Right lobe of liver (tissue), 4 donors: ENCODE results near the gene GAREM1.

Experiments used
- POLR2A ChIP-seq: fragments of 450-650 bp; IDR thresholded peaks from one replicate; pipeline ENCODE4 v1.6.1; 2017; ENCODE audit warnings: antibody characterized with exemption, mild to moderate bottlenecking
- TF ChIP-seq, protein P1 (sequence below), 4 donors: fragments of 200-600 bp in 3 of 4; fragments of 450-650 bp in 1 of 4; IDR thresholded peaks; one replicate each; pipeline versions ENCODE4 v1.5.1 to v1.8.0; 2016 to 2022; ENCODE audit warnings: antibody characterized with exemption in 4 of 4, mild to moderate bottlenecking in 2 of 4
- donor health status: DM: no; HTN: no; CAD: no.
- donor health status: DM: no; HTN: no; CAD: no.
- donor health status: DM: no; HTN: yes; CAD: no.

DNA sequence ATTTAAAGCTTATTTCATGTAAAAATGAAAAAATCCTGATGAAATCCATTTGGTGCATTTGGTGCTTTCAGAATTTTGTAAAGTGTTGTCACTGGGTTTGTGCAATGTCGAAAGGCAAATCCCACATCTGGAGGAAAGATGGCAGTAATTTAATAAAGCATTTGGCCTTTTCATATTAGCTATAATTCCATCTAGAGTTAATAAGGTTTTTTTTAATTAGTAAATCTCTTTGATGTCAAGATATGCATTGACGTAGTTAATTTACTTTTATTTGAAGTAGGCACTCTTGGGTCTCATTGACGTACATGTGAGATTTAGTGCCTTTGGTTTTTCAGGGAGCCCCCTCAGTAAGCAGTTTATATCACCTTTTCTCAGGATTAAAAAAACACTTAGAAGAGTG, 12.3 kb upstream of the GAREM1 start:
- TF ChIP-seq, protein P1, sequence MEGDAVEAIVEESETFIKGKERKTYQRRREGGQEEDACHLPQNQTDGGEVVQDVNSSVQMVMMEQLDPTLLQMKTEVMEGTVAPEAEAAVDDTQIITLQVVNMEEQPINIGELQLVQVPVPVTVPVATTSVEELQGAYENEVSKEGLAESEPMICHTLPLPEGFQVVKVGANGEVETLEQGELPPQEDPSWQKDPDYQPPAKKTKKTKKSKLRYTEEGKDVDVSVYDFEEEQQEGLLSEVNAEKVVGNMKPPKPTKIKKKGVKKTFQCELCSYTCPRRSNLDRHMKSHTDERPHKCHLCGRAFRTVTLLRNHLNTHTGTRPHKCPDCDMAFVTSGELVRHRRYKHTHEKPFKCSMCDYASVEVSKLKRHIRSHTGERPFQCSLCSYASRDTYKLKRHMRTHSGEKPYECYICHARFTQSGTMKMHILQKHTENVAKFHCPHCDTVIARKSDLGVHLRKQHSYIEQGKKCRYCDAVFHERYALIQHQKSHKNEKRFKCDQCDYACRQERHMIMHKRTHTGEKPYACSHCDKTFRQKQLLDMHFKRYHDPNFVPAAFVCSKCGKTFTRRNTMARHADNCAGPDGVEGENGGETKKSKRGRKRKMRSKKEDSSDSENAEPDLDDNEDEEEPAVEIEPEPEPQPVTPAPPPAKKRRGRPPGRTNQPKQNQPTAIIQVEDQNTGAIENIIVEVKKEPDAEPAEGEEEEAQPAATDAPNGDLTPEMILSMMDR (IDR thresholded peaks at IDR 0.05) = no peak
- TF ChIP-seq POLR2A = no peak
